Measurements from ENCODE around the gene ARID5A.

ARID5A gene

DNA sequence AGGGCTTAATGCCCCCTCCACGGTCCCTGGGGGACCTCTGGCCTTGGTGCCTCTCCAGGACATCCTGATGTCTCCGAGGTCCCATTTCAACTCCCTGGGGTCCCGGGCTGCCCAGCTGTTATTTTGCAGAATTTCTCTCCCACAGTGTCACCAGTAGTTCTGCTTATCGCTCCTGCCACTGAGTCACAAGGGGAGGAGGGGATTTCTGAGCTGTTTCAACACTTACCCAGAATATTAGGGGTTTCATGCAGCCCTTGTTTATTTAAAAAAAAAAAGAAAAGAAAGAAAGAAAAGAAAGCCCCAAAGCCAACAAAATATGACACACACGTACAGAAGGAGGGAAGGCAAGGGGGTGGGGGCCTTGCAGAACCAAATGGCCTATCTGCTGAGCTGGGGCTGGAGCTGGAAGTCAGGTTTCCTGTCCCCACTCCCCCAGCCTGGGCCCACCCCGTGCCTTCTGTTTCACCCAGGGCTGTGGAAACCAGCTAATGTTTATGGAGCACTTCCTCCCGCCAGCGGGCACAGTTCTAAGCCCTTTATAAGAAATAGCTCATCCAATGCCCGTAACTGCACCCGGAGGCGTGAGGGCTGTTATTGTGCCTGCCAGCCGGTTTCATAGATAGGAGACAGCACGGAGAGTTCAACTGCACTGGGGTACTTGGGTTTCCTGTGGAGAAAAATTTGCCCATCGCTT lies 8.4 kb upstream of the ARID5A start:
- peak; percentile 83 for DNase-seq

DNA sequence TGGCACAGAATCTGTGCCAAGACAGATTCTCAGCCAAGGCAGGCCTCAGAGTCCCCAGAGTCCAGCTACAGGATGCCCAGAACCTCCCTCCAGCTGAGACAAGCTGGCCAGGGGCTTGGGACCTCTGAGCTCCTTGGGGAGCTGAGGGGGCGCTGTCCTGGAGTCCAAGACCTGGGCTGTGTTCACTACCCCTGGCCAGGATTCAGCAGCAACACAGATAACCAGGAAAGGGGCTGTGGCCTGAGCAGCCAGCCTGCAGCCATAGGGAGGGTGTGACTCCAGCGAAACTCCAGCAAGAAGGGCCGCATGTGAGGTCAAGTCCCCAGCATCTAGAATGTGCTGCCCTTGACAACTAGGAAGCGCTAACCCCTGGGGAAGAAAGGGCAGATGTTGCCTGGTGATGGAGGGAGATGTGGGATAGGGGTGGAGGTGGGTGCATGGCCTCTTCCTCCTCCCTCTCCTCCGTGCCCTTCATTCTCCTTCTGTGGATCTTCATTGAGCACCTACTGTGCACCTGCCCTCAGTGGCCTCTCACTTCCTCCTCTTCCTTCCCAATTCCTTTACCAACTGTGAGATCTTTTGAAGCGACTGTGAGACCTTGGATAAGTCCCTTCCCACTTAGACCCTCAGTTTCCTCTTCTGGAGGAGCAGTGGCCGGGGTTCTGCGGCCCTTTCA lies 7.7 kb upstream of the ARID5A start:
- no peak for DNase-seq

DNA sequence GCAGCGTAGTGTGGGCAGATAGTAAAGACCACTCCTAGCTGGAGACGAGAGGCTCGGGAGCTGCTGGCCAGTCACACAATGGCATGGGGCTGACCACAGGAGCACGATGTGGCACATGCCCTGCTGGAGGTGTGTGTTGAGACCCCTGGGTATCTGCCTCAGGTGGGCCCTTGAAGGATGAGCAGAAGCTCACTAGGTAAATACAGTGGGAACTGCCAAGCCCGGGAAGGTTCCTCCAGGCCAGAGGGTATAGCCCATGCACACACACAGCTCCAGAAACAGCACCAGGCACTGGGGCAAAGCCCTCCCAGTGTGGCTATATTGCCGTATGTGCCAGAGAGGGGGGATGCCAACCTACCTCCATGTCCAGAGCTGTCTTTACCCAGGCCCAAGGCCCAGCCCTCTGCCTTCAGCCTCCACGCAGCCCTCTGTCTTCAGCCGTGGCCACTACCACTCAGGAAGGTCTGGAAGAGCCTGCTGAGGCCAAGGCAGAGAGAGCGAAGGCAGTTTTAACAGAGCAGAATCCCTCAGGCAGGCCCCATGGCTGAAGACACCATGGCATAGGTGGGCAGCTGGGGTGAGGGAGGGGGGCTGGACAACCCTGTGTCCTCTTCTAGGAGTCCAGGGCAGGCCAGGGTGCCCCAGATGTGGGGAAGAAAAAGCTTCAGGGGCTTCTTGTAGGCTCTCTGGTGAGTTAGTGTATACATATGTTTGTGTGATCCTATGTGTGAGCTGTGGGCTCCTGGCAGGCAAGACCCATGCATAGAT lies 7.0 kb upstream of the ARID5A start:
- no peak for DNase-seq

DNA sequence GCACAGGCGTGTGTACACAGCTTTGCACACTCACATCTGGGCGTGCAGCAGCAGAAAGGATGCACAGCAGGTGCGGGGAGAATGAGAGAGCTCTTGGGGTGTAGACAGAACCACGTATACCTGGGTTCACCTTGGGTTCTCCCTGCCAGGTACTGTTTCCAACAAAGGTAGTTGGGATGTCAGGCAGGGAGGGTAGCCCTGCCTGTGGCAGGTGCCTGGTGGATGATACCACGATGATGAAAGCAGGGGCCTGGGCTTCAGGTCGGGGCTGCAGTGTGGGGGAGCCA lies 6.5 kb upstream of the ARID5A start:
- DNase-seq, result no peak

DNA sequence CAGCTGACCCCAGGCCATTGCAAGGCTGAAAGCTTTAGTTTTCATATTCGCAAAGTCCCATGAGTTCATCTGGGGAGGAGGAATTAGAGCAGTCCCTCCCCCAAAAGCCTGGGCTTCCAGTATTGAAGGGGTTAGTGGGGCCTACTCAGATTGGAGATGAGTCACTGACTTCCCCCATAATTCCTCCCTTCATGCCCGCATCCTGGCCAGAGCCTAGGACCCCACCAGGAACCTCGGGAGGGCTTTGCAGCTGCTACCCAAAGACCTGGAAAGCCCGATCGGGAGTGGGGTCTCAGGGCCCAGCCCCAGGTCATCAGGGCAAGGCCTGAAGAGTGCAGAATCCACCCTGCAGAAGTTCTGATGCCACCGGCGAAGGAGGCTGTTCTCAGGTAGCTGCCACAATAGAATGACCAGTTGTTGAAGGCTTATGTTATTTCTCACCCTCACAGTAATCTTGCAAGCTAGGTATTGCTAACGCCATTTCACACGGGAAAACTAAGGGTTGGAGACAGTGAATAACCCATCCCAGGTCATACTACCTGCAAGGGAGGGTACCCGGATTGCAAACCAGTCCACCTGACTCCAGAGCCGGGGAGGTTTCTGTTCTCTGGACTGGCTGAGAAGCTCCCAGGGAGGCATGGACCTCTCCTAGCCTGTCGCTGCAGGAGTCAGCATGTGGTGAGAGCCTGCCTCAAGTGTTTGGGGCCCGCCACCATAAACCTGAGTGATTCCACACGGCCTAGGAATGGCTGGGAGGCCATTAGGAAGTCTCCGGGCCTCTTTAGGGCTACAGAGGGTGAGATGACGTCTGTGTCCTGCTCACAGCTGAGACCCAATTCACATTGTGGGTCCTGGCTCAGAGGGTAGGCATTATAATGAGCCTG lies 5.8 kb upstream of the ARID5A start:
- DNase-seq, result no peak

DNA sequence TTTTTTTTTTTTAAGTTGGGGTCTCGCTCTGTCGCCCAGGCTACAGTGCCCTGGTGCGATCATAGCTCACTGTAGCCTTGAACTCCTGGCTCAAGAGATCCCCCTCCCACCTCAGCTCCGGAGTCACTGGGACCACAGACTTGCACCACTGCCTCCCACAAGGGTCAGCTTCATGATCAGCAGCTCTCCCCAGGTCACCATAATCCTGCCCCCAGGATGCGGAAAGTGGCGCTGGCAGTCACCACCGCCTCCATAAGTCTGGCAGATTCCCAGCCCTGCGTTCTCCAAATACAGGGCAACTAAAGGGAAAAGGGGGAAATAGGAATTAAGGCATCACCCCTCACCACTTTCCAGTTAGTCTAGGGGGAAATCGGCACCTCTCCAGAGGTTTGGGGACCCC lies 5.2 kb upstream of the ARID5A start:
- no peak for DNase-seq

DNA sequence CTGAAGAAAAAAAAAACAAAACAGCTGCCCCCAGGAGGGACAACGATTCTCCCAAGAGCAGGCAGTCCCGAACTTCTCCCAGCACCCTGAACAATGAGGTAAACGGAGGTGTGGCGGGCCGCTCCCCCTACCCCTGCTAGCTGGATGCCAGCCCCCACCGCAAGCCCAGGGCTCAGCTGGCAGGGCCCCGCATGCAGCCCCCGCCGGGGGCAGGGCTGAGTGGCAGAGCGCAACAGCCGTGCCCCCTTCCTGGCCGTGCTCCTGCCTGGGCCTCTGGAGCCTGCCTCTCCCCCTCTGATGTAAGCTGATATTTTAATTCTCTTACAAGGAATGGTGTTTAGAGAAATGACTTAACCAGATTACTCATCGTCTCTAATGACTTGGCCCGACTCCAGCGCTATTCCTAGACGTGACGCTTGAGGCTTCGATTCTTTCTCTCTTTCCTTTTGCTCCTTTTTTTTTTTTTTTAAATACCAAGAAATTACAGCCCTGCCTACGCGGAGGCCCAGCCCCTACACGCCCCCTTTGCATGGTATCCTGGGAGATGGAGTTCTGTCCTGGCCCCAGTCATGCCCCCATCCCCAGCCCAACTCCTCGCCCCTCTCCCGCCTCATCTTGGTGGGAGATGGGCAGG lies 4.6 kb upstream of the ARID5A start:
- peak; percentile 96 for DNase-seq

DNA sequence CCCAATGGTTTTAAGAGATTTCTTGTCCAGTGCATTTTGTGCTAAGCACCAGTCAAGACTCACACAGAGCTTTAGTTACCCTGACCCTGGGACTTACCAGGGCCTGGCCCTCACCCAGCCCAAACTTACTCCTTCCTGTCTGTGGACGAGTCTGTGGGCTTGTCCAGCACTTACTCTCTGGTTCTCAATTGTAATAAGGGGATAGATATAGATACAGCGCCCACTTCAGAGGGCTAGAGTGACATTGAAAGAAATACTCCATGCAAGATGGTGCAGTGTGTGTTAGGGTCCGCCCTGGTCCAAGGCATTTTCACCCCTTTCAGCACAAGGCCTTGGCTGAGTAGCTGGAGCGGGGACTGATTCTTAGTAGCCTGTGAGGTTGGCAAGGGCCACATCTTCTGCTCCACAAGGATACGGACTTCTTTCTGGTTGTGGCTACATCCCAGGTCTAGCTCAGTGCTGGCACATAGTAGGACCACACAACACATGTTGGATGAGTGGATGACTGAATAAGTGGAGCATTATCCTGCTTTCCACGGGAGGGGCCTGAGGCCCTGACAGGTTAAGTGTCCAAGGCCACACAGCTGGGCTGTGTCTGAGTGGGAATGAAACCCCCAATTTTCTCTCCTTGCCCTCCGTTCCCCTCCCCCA lies 3.8 kb upstream of the ARID5A start:
- no peak for DNase-seq

DNA sequence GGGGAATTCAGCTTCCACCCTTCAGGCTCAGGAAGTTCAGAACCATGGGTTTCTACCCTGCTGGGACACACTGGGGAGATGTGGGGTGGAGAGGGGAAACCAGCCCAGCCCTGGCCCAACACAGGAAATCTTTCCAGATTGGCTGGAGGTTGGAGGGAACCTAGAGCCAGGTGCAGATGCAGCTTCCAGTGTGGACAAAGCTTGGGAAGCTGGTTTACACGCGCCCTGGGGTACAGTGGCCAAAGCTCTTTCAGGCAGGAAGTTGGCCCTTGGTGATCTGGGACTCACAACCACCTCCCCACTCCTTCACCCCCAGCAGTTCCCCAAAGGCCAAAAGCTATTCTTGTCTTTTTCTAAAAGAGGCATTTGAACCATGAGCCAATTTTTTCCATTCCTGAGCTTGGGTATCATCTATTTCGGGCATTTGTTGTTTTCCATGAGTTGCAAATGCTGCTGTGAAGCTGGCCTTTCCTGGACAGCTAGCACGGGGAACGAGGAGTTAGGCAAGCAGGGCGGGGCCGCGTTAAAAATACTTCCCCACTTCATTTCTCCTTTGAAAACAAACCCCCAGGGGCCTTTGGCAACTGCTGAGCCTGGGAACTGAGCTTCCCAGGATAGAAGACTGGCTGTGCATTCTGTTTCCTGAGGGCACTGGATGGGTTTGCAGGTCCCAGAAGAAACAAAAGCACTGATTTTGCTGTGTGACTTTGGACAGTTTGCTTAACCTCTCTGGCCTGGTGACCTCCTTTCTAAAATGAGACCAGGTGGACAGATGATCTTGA lies 3.1 kb upstream of the ARID5A start:
- DNase-seq, result no peak

DNA sequence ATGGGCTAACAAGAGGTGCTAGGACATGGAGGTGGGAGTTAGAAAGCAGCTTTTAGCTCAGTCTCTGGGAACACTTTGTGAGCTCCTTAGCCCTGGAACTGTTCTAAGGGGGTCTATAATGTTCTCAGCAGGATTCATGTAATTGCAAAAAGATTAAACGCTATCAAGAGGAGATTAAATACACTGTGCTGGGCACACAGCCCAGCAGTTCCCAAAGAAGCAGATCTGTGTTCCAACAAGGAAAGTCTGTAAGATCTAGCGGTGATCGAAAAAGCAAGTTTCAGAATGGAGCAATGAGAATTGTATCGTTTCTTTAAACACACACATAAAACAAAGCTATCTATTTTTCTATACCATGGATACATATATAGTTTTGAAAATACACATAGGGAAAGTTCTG lies 2.4 kb upstream of the ARID5A start:
- no peak for DNase-seq

DNA sequence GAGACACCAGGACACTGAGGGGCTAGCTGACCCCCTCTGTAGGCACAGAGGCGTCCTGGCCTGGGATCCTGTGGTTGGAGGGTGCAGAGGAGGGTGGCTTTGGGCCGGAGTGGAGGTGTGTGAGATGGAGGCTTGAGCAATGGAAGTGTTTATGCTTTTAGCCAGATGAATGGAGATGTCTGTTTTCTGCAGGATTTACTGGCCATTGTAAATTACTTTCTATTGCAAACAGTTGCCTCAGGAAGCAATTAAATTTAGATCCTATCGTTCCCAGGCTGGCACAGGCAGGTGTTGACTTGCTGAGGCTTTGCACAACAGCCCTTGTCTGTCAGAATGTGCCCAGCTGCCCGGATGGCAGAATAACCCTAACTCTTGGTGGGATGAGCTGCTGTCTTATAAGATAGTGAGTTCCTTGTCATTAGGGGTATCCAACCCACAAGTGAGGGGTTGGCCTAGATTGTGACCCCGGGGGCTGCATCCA lies 1.8 kb upstream of the ARID5A start:
- DNase-seq, result no peak

DNA sequence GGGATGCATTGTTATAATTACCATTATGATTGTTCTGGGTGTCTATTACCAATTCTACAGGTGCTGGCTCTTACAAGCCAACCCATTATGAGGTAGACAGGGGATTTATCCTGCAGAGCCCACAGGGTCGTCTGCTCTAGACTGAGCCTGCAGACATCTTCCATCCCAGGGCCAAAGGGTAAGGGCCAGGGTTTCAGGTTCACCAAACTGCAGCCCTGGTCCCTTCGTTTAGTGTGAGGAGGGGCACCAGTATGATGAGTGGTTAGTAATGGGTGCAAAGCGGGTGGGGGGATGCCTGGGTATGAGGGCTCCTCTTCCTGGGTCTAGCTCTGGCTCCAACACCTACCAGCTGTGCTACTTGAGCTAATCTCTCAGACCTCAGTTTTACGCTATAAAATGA lies 1.2 kb upstream of the ARID5A start:
- no peak for DNase-seq

DNA sequence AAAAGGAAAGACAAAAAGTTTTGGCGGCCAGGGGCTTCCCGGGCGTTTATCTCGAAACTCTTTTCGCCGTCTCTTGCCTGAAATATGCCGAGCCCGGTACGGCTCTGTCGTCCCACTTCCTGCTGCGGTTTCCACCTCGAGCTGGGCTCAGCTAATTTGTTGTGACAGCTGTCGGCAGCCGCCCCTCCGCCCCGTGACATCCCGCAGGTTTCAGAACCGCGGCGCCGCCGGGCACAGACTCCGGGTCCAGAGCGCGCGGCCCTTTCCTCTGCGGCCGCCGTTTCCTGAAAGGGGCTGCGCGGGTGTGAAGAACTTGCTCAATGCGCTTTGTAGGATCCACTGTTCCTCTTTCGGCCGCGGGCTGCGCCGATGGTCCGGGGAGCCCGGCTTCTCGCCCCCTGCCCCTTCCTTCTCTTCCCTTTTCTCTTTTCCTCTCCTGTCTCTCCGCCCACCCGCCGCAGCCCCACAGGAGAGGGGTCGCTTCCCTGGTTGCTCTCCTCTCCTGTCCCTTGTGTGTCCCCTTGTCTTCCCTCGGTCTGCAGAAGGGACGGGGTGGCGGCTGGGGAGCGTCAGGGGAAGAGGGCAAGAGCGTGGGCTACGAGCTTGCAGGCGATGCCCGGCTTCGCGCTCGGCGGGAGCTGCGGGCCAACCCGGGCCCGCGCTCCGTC lies 648 bp downstream of the ARID5A start:
- DNase-seq, result peak; percentile 90

DNA sequence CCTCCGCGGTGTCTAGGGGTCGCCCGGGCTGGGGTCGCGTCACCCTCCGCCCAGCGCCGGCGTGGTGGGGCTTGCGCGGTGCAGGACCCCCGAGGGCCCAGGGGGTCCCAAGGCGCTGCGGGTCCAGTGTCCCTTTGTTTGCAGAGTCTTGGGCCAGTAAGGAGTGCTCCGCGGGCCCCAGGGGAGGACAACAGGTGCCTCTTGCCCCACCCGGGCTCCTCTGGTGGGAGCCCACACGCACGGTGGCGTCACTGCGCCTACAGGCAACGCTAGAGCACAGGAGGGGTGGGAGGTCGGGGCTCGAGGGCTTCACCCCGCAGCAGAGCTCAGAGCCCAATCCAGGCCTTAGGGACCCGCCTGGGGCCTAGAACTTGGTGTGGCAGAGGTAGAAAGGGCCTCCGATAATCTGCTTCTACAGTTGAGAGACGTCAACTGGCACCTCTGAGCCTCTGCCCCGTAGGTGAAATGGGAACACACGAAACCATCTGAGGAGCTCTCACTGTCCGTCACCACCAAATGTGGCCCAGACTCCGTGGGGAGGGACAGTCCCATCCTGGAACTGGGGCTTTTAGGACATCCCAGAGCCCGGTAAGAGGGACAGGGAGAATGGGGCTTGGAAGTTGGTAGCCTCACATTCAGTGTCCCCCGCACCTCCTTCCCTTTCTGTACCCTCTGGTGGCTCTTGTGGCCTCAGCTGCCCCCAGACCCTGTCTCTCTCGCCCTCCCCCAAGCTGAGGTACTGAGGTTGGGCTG lies 1.4 kb downstream of the ARID5A start:
- DNase-seq, result peak; percentile 51

DNA sequence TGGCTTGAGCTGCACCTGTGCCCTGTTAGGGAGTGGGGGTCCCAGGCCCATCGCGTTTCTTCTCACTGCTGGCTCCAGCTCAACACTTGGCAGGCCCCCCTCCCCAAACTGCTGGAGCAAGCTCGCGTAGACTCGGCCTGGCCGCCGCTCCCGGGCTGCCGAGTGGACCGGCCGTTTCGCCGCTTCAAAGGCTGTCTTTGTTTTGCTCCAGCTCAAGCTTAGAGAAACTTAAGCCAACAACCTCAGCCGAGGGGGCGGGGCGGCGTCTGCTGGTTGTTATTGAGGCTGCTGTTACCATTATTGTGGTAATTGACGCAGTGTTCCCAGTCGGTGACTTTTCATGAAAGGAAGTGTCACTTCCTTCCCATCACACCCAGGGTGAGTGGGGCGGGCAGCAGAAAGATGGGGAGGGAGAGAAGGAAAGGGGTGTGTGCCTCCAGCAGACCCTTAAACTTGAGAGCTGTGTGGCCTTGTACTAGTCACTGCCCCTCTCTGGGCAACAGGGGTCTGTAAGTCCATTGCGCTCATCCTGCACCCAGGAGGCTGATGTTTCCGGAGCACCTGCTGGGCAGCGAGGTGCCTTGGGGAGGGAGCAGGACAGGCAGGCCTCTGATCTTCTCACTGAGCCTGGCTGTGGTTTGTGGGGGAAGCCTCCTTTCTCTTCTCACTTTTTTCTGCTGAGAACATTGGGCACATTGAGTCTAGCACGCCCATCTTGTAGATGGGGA lies 2.1 kb downstream of the ARID5A start:
- peak; percentile 90 for DNase-seq

DNA sequence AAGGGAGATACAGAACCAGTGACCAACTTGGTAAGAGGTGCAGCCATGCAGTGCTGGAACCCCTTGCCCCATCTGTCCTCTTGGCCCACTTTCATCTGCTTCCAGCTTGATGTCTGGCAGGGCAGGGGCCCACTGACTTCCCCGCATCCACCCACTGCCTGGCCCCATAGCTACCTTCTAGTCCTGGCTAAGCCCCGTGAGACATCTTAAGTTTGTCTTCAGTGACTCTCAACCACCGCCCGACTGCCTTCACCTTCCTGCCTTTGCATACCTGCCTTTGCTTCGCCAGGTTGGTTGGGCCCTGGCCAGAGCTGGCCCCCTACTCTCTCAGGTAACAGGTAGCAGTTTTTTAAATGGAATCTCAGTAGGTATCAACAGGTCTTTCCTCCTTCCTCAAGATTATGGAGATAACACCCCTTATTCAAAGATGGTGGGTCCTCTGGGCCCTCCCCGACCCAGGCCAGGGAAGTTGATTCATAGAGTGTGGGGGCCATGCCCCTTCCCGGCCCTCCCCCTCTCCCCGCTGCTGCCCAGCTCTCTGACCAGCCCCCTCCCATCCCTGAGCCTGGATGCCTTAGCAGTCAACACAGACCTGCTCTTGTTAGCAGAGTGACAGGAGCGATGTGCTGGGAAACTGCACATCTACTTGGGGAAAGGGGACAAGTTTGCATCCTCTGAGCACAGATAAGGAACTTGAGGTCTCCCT lies 2.8 kb downstream of the ARID5A start:
- DNase-seq, result no peak

DNA sequence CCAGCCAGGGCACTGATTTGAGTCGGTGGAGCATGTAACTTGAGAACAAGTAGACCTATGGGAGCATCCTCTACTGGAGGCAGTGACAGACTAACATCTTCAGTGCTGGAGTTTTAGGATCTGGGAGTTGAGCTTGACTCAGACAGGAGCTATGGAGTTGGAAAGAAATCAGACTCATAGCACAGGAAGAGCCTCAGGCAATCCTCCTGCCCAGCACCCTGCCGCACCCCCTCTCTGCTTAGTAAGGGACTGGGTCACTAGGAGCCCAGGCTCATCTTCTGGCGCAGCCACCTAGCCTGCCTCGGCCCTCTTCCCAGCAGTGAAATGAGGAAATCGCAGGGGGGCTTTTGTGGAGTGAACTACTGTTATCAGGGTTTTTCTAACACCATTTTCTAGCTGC lies 3.6 kb downstream of the ARID5A start:
- DNase-seq, result no peak

DNA sequence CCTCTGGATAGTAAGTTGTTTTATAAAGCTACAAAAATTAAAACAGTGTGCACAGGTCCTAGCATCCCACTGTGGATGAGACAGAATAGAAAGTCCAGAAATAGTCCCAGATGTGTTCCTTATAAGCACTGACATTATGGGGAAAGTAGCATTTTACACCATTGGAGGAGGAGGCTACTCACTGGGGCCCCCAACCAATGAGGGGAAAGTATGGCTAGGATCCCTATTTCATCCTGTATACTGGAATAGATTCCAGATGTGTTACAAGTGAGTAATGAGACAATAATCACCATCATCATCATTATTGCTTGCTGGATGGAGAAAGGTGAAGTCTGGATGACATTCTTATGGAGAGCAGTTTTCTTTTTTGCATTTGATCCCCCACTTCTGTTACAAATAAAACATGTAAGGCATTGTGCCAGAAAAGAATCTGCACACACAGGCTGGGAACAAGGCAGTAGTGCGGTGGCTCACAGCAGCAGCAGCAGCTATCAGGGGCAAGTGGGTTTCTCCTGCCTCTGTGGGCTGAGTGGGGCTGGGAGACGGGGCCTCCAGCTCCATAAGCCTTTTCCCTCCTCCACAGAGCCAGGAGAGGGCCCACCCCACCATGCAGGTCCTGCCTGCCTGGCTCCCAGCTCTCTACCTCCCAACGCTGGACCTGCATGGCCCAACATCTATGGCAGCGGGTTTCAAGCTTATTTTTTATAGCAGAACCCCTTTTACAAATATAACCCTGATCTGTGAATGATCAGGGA lies 5.0 kb downstream of the ARID5A start:
- DNase-seq, result no peak
